Measurements from ENCODE around the gene FOXL1.
"Not testable (repeated sequence)": the region's sequence is repeated elsewhere in the genome, so short reads cannot be mapped to it uniquely, and the experiment has no call there.

FOXL1 gene

DNA sequence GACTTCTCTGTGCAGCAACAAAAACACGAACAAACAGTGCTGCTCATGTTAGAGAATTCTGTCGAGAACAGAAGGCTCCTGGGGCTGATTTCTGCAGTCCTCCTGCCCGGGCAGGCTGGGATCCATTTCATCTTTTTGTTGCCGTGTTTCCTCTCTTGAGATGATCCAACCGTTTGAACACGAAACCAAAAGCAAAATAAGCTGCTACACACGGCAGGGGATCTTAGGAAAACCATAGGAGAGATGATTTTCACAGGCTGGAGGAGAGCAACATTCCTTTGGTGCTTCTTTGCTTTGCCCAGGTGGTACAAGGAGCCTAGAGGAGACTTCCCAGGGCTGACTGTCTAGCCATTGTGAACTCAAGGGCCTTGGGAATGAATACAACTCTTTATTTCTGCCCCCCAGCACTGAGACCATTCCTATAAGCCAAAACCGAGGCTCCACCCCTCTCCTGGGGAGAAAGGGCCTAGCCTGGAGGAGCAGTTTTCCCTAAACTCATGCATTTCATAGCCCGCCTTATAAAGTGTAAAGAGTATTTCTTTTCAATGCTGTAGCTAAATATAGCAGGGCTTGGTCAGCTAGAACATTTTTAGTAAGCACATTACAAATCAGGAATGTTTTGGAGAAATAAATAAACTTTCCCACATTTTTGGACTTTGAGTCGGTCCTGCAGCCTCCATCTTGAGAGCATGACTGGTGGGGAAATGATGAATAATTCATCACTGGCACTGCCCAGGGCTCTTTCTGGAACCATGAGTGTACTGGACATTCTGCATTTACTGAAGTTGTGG, 7.7 kb downstream of the FOXL1 start:
- Histone ChIP-seq H2AFZ (ENCODE audit: low read length) (no peak overlapping the region), H4K20me1 (ENCODE audit: insufficient read depth, low read length) (no peaks in the 10 kb centered on the region), H3K4me2 (ENCODE audit: low read length) (no peak overlapping the region), H3K4me3 (ENCODE audit: low read depth, low read length, poor library complexity, severe bottlenecking) (no peak overlapping the region), H3K79me2 (ENCODE audit: insufficient read depth, low read length) (no peaks in the 10 kb centered on the region), H3K9me3 (ENCODE audit: low read length) (no peaks in the 10 kb centered on the region), H3K27me3 (ENCODE audit: insufficient read depth, low read length) (no peaks in the 10 kb centered on the region), H3K27ac (ENCODE audit: low read depth, low read length, poor library complexity, severe bottlenecking) (no peak overlapping the region), H3K4me1 (ENCODE audit: insufficient read depth, low read length, severe bottlenecking) (peaks cover 5% of the 10 kb centered on the region), H3K36me3 (ENCODE audit: insufficient read depth, low read length) (peaks cover 23% of the 10 kb centered on the region), H3K9ac (ENCODE audit: low read length) (no peak overlapping the region), H3K9me2 (ENCODE audit: low read depth, low read length) (no peaks in the 10 kb centered on the region), H3F3A (ENCODE audit: insufficient read depth, low read length) (no peaks in the 10 kb centered on the region)
- TF ChIP-seq EZH2 (IDR thresholded peaks at IDR 0.05; ENCODE audit: borderline replicate concordance, low read length), result no peak
- TF ChIP-seq, protein P1, sequence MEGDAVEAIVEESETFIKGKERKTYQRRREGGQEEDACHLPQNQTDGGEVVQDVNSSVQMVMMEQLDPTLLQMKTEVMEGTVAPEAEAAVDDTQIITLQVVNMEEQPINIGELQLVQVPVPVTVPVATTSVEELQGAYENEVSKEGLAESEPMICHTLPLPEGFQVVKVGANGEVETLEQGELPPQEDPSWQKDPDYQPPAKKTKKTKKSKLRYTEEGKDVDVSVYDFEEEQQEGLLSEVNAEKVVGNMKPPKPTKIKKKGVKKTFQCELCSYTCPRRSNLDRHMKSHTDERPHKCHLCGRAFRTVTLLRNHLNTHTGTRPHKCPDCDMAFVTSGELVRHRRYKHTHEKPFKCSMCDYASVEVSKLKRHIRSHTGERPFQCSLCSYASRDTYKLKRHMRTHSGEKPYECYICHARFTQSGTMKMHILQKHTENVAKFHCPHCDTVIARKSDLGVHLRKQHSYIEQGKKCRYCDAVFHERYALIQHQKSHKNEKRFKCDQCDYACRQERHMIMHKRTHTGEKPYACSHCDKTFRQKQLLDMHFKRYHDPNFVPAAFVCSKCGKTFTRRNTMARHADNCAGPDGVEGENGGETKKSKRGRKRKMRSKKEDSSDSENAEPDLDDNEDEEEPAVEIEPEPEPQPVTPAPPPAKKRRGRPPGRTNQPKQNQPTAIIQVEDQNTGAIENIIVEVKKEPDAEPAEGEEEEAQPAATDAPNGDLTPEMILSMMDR (IDR thresholded peaks at IDR 0.05; ENCODE audit: low read length), result no peak

- no peaks in the 10 kb centered on the region for H3K9me2 ChIP-seq (ENCODE audit: low read depth, low read length)
- H3K4me2 ChIP-seq (ENCODE audit: low read length), result no peak overlapping the region
- no peaks in the 10 kb centered on the region for H3K79me2 ChIP-seq (ENCODE audit: insufficient read depth, low read length)
- no peak overlapping the region for H3K27ac ChIP-seq (ENCODE audit: low read depth, low read length, poor library complexity, severe bottlenecking)
- no peaks in the 10 kb centered on the region for H3K9me3 ChIP-seq (ENCODE audit: low read length)
- no peaks in the 10 kb centered on the region for H4K20me1 ChIP-seq (ENCODE audit: insufficient read depth, low read length)
- H3K4me1 ChIP-seq (ENCODE audit: insufficient read depth, low read length, severe bottlenecking), result peaks cover 5% of the 10 kb centered on the region
- no peaks in the 10 kb centered on the region for H3F3A ChIP-seq (ENCODE audit: insufficient read depth, low read length)
- H3K4me3 ChIP-seq (ENCODE audit: low read depth, low read length, poor library complexity, severe bottlenecking), result no peak overlapping the region
- no peaks in the 10 kb centered on the region for H3K27me3 ChIP-seq (ENCODE audit: insufficient read depth, low read length)
- H3K36me3 ChIP-seq (ENCODE audit: insufficient read depth, low read length), result peaks cover 18% of the 10 kb centered on the region
- H3K9ac ChIP-seq (ENCODE audit: low read length), result no peak overlapping the region
- TF ChIP-seq, protein P1 (IDR thresholded peaks at IDR 0.05; ENCODE audit: low read length), result no peak
- TF ChIP-seq EZH2 (IDR thresholded peaks at IDR 0.05; ENCODE audit: borderline replicate concordance, low read length), result no peak
- no peak overlapping the region for H2AFZ ChIP-seq (ENCODE audit: low read length)
Observed at GRCh38 chr16:86587487-86587886, 9.1 kb downstream of the FOXL1 start.

- H3F3A ChIP-seq (ENCODE audit: insufficient read depth, low read length); H3K9me3 ChIP-seq (ENCODE audit: low read length); H3K27me3 ChIP-seq (ENCODE audit: insufficient read depth, low read length); H3K4me3 ChIP-seq (ENCODE audit: low read depth, low read length, poor library complexity, severe bottlenecking); H3K4me2 ChIP-seq (ENCODE audit: low read length); H4K20me1 ChIP-seq (ENCODE audit: insufficient read depth, low read length); H3K9ac ChIP-seq (ENCODE audit: low read length); H3K27ac ChIP-seq (ENCODE audit: low read depth, low read length, poor library complexity, severe bottlenecking); H3K9me2 ChIP-seq (ENCODE audit: low read depth, low read length); H2AFZ ChIP-seq (ENCODE audit: low read length); H3K79me2 ChIP-seq (ENCODE audit: insufficient read depth, low read length); H3K4me1 ChIP-seq (ENCODE audit: insufficient read depth, low read length, severe bottlenecking): not testable (repeated sequence)
- H3K36me3 ChIP-seq (ENCODE audit: insufficient read depth, low read length), result peaks cover 16% of the 10 kb centered on the region
Observed at GRCh38 chr16:86587955-86588354, 9.6 kb downstream of the FOXL1 start.
